ENCODE measurements around the gene FAM20C. TPM values are rescaled to one million over a fixed set of nuclear protein-coding genes. Genes with fewer than 3 reads are reported as not detected.
"Not testable (repeated sequence)": the region's sequence is repeated elsewhere in the genome, so short reads cannot be mapped to it uniquely, and the experiment has no call there.

FAM20C gene
- total RNA-seq, 2 experiments from 2014 or later: 0.45 to 0.80 TPM

- H3K27ac Mint-ChIP-seq; intact Hi-C loops (cut with micrococcal nuclease); H3K4me3 Mint-ChIP-seq; H3K36me3 Mint-ChIP-seq; H3K27me3 Mint-ChIP-seq; H3K4me1 Mint-ChIP-seq (ENCODE audit: low read depth): not testable (repeated sequence)
- DNase-seq: peak; percentile 62
- peaks cover 13% of the 10 kb centered on the region for H3K9me3 Mint-ChIP-seq
- POLR2A ChIA-PET: interaction anchor here (0.5 kb wide), 1 partner anchor 711 kb away, joined by 3 read pairs; no protein-coding TSS in a partner anchor
- CTCF ChIA-PET: interaction anchor here (0.5 to 1.1 kb wide), 7 partner anchors 9 to 802 kb away, joined by 3 to 5 read pairs (median 3); no protein-coding TSS in a partner anchor
Measured at GRCh38 chr7:263483-264351, 71.3 kb downstream of the FAM20C start.

- Mint-ChIP-seq H3K4me1 (ENCODE audit: low read depth) (no peaks in the 10 kb centered on the region), H3K9me3 (peaks cover 13% of the 10 kb centered on the region), H3K4me3 (no peak overlapping the region), H3K36me3 (no peaks in the 10 kb centered on the region), H3K27ac (no peak overlapping the region), H3K27me3 (no peaks in the 10 kb centered on the region)
- ChIA-PET POLR2A (interaction anchor here (0.5 kb wide), 1 partner anchor 710 kb away, joined by 3 read pairs; no protein-coding TSS in a partner anchor), CTCF (interaction anchor here (0.5 to 1.1 kb wide), 8 partner anchors 8 to 801 kb away, joined by 3 to 5 read pairs (median 3); no protein-coding TSS in a partner anchor)
- DNase-seq: no peak
- intact Hi-C loops (cut with micrococcal nuclease): no loop called here
Measured at GRCh38 chr7:264541-265191, 72.3 kb downstream of the FAM20C start.

- H3K9me3 Mint-ChIP-seq: peaks cover 13% of the 10 kb centered on the region
- no peaks in the 10 kb centered on the region for H3K36me3 Mint-ChIP-seq
- ChIA-PET CTCF (interaction anchor here (1.0 kb wide), 1 partner anchor 56 kb away, joined by 3 read pairs; no protein-coding TSS in a partner anchor), POLR2A (no interaction called here)
- no peak overlapping the region for H3K27ac Mint-ChIP-seq
- H3K27me3 Mint-ChIP-seq: no peaks in the 10 kb centered on the region
- no peak overlapping the region for H3K4me3 Mint-ChIP-seq
- intact Hi-C loops (cut with micrococcal nuclease): no loop called here
- DNase-seq: no peak
- H3K4me1 Mint-ChIP-seq (ENCODE audit: low read depth): no peaks in the 10 kb centered on the region
Measured at GRCh38 chr7:265192-265997, 73.0 kb downstream of the FAM20C start.

- H3K36me3 Mint-ChIP-seq: no peaks in the 10 kb centered on the region
- intact Hi-C loops (cut with micrococcal nuclease): no loop called here
- no peak overlapping the region for H3K27ac Mint-ChIP-seq
- no peak for DNase-seq
- H3K4me3 Mint-ChIP-seq: no peak overlapping the region
- POLR2A ChIA-PET: no interaction called here
- no peaks in the 10 kb centered on the region for H3K4me1 Mint-ChIP-seq (ENCODE audit: low read depth)
- CTCF ChIA-PET: no interaction called here
- no peaks in the 10 kb centered on the region for H3K27me3 Mint-ChIP-seq
- H3K9me3 Mint-ChIP-seq: peaks cover 13% of the 10 kb centered on the region
Measured at GRCh38 chr7:265998-266850, 73.9 kb downstream of the FAM20C start.

GRCh38 chr7:266851-267840 lies 74.8 kb downstream of the FAM20C start:
- Mint-ChIP-seq H3K9me3 (peaks cover 6% of the 10 kb centered on the region), H3K4me3 (no peak overlapping the region), H3K4me1 (ENCODE audit: low read depth) (no peaks in the 10 kb centered on the region), H3K27me3 (no peaks in the 10 kb centered on the region), H3K36me3 (no peaks in the 10 kb centered on the region), H3K27ac (no peak overlapping the region)
- intact Hi-C loops (cut with micrococcal nuclease): no loop called here
- DNase-seq: no peak
- CTCF ChIA-PET: no interaction called here
- POLR2A ChIA-PET: no interaction called here

GRCh38 chr7:268991-269390 lies 76.6 kb downstream of the FAM20C start:
- Mint-ChIP-seq H3K4me3 (no peak overlapping the region), H3K36me3 (peaks cover 3% of the 10 kb centered on the region), H3K9me3 (peaks cover 12% of the 10 kb centered on the region), H3K4me1 (ENCODE audit: low read depth) (no peaks in the 10 kb centered on the region), H3K27ac (no peak overlapping the region), H3K27me3 (no peaks in the 10 kb centered on the region)
- intact Hi-C loops (cut with micrococcal nuclease): no loop called here
- no peak for DNase-seq
- ChIA-PET POLR2A (no interaction called here), CTCF (no interaction called here)

- no peak for DNase-seq
- ChIA-PET POLR2A (no interaction called here), CTCF (no interaction called here)
- Mint-ChIP-seq H3K27me3 (no peaks in the 10 kb centered on the region), H3K4me3 (no peak overlapping the region), H3K4me1 (ENCODE audit: low read depth) (no peaks in the 10 kb centered on the region), H3K27ac (no peak overlapping the region), H3K36me3 (peaks cover 3% of the 10 kb centered on the region), H3K9me3 (peaks cover 19% of the 10 kb centered on the region)
- intact Hi-C loops (cut with micrococcal nuclease): no loop called here
Measured at GRCh38 chr7:269721-270120, 77.3 kb downstream of the FAM20C start.

GRCh38 chr7:270351-270983 lies 78.1 kb downstream of the FAM20C start:
- Mint-ChIP-seq H3K9me3 (peaks cover 19% of the 10 kb centered on the region), H3K27ac (no peak overlapping the region), H3K27me3 (no peaks in the 10 kb centered on the region), H3K4me1 (ENCODE audit: low read depth) (no peaks in the 10 kb centered on the region), H3K36me3 (peaks cover 3% of the 10 kb centered on the region), H3K4me3 (no peak overlapping the region)
- no peak for DNase-seq
- intact Hi-C loops (cut with micrococcal nuclease): no loop called here
- POLR2A ChIA-PET: no interaction called here
- CTCF ChIA-PET: no interaction called here

- H3K27me3 Mint-ChIP-seq: no peaks in the 10 kb centered on the region
- peaks cover 3% of the 10 kb centered on the region for H3K36me3 Mint-ChIP-seq
- intact Hi-C loops (cut with micrococcal nuclease): no loop called here
- H3K27ac Mint-ChIP-seq: no peak overlapping the region
- H3K4me3 Mint-ChIP-seq: no peak overlapping the region
- H3K9me3 Mint-ChIP-seq: peaks cover 19% of the 10 kb centered on the region
- CTCF ChIA-PET: interaction anchor here (1.9 kb wide), 1 partner anchor 7 kb away, joined by 5 read pairs; no protein-coding TSS in a partner anchor
- POLR2A ChIA-PET: no interaction called here
- DNase-seq: no peak
- H3K4me1 Mint-ChIP-seq (ENCODE audit: low read depth): no peaks in the 10 kb centered on the region
Measured at GRCh38 chr7:271266-272107, 79.1 kb downstream of the FAM20C start.

Measured in activated CD4-positive, alpha-beta memory T cell treated with anti-CD3 and anti-CD28 coated beads for 36 hours (primary cell).